ENCODE data around the gene BMP5.

The BMP5 gene

DNA sequence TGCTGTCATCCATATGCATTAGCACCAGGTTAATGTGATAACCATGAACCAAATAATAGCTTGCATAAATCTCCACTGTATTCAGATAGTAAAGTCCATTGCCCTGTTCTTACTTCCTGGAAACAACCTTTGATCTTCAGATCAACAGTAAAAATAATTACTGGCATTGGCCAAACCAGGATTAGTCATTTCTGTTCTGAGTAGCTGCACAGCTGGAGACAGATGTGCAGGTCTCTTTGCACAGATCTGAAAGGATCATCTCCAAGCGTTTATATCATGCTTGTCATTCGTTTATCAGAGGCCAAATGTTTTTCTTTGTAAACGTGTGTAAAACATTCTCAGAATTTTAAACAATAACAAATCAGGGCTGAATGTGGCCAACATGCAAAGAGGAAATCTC lies 162.0 kb downstream of the BMP5 start:
- no peaks in the 10 kb centered on the region for H3K9me3 ChIP-seq (ENCODE audit: control insufficient read depth, insufficient read depth, low read length)
- H3K79me2 ChIP-seq (ENCODE audit: control insufficient read depth, low read length): no peaks in the 10 kb centered on the region
- no peaks in the 10 kb centered on the region for H3K36me3 ChIP-seq (ENCODE audit: control insufficient read depth, low read length)
- no peaks in the 10 kb centered on the region for H3K9me2 ChIP-seq (replicated peaks; ENCODE audit: control insufficient read depth, low read length)
- H3K4me1 ChIP-seq (ENCODE audit: control insufficient read depth, low read length): no peaks in the 10 kb centered on the region
- H3F3A ChIP-seq (ENCODE audit: control insufficient read depth, insufficient read depth): no peaks in the 10 kb centered on the region
- no peaks in the 10 kb centered on the region for H3K27me3 ChIP-seq (ENCODE audit: control insufficient read depth, low read length)
- no peak overlapping the region for H3K27ac ChIP-seq (ENCODE audit: low read depth, low read length)
- H3K4me3 ChIP-seq (ENCODE audit: low read length): no peak overlapping the region
- H4K20me1 ChIP-seq (ENCODE audit: control insufficient read depth, insufficient read depth, low read depth, low read length): no peaks in the 10 kb centered on the region
- no peak overlapping the region for H3K4me2 ChIP-seq (ENCODE audit: low read length)
- TF ChIP-seq, protein P1, sequence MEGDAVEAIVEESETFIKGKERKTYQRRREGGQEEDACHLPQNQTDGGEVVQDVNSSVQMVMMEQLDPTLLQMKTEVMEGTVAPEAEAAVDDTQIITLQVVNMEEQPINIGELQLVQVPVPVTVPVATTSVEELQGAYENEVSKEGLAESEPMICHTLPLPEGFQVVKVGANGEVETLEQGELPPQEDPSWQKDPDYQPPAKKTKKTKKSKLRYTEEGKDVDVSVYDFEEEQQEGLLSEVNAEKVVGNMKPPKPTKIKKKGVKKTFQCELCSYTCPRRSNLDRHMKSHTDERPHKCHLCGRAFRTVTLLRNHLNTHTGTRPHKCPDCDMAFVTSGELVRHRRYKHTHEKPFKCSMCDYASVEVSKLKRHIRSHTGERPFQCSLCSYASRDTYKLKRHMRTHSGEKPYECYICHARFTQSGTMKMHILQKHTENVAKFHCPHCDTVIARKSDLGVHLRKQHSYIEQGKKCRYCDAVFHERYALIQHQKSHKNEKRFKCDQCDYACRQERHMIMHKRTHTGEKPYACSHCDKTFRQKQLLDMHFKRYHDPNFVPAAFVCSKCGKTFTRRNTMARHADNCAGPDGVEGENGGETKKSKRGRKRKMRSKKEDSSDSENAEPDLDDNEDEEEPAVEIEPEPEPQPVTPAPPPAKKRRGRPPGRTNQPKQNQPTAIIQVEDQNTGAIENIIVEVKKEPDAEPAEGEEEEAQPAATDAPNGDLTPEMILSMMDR (IDR thresholded peaks at IDR 0.05; ENCODE audit: low read depth, low read length, poor library complexity, severe bottlenecking): no peak
- TF ChIP-seq EZH2phosphoT487 (IDR thresholded peaks at IDR 0.05; ENCODE audit: borderline replicate concordance, low read length): no peak

DNA sequence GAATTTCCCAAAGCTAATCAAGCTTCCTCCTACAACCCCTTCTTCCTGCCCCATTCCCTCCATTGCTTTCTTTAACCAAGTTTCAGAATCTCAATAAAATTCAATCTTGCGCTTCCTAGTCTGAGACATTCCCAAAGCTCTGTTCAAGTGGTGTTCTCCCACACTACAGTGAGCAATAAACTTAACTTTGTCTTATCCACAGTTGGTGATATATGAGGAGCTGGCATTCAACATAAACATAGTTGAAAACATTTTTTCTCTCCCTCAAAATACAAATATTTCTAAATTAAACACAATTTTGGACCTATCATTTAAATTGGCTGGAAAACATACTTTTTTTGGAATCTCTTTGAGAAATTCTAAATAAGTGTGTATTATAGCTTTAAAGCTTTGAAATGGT lies 166.7 kb downstream of the BMP5 start:
- no peaks in the 10 kb centered on the region for H3K36me3 ChIP-seq (ENCODE audit: control insufficient read depth, low read length)

DNA sequence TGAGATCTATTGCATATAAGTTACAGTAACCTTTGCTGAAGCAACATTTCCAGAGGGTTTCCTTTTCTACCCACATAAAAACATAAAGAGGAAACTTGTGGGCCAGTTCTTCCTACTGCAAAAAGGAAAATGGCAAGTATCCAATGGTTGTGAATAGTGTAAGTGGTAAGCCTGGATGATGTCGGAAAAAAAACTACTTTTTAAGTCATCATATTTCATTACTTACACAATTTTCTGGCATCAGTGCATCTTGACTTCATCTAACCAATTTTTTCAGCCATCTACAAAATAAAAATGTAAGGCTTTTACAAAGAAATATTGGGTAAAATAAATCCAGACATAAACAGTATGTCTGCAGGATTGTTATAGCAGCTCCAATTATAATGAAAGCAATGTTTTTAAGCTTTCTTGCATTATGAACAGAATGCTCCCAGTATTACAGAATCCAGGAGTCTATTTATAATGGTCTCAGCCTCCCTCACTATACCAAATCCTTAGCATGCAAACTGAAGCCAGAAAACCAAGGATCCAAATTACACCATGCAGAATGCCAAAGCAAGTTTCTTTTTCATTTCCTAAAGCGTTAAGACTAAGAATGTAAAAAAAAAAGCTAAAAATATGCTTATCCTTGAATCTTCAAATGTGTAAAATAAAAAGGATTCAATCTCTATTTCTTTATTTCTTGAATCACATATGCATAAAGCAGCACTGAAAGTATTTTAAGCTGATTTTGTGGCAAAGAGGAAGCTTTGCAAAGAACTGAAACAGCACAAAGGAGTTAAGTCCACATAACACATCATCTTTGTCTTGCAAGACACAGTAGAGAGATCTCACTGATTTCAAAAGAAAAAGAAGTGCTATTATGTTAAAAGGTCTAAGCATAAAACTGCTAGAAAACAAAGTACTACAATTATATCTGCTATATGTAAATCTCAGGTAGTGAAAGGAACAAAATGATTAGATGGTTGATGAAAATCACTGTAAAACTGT lies 169.6 kb downstream of the BMP5 start:
- H3K9me3 ChIP-seq (ENCODE audit: control insufficient read depth, insufficient read depth, low read length): no peaks in the 10 kb centered on the region
- TF ChIP-seq, protein P1 (IDR thresholded peaks at IDR 0.05; ENCODE audit: low read depth, low read length, poor library complexity, severe bottlenecking): no peak
- TF ChIP-seq EZH2phosphoT487 (IDR thresholded peaks at IDR 0.05; ENCODE audit: borderline replicate concordance, low read length): no peak
- H3K9me2 ChIP-seq (replicated peaks; ENCODE audit: control insufficient read depth, low read length): no peaks in the 10 kb centered on the region
- no peaks in the 10 kb centered on the region for H3K27me3 ChIP-seq (ENCODE audit: control insufficient read depth, low read length)
- H3K4me2 ChIP-seq (ENCODE audit: low read length): no peak overlapping the region
- H3K4me3 ChIP-seq (ENCODE audit: low read length): no peak overlapping the region
- H3K27ac ChIP-seq (ENCODE audit: low read depth, low read length): no peak overlapping the region
- H3K79me2 ChIP-seq (ENCODE audit: control insufficient read depth, low read length): no peaks in the 10 kb centered on the region
- H3F3A ChIP-seq (ENCODE audit: control insufficient read depth, insufficient read depth): no peaks in the 10 kb centered on the region
- no peaks in the 10 kb centered on the region for H3K4me1 ChIP-seq (ENCODE audit: control insufficient read depth, low read length)
- no peaks in the 10 kb centered on the region for H4K20me1 ChIP-seq (ENCODE audit: control insufficient read depth, insufficient read depth, low read depth, low read length)
- H3K36me3 ChIP-seq (ENCODE audit: control insufficient read depth, low read length): no peaks in the 10 kb centered on the region

More for the DNA sequence above, 166.7 kb downstream of the BMP5 start:
- Histone ChIP-seq H3K4me1 (ENCODE audit: control insufficient read depth, low read length) (no peaks in the 10 kb centered on the region), H3K9me2 (replicated peaks; ENCODE audit: control insufficient read depth, low read length) (no peaks in the 10 kb centered on the region), H3K79me2 (ENCODE audit: control insufficient read depth, low read length) (no peaks in the 10 kb centered on the region), H3F3A (ENCODE audit: control insufficient read depth, insufficient read depth) (no peaks in the 10 kb centered on the region), H3K4me2 (ENCODE audit: low read length) (no peak overlapping the region), H3K27ac (ENCODE audit: low read depth, low read length) (no peak overlapping the region), H3K27me3 (ENCODE audit: control insufficient read depth, low read length) (no peaks in the 10 kb centered on the region), H3K9me3 (ENCODE audit: control insufficient read depth, insufficient read depth, low read length) (no peaks in the 10 kb centered on the region), H4K20me1 (ENCODE audit: control insufficient read depth, insufficient read depth, low read depth, low read length) (no peaks in the 10 kb centered on the region), H3K4me3 (ENCODE audit: low read length) (no peak overlapping the region)
- TF ChIP-seq EZH2phosphoT487 (IDR thresholded peaks at IDR 0.05; ENCODE audit: borderline replicate concordance, low read length): no peak
- TF ChIP-seq, protein P1 (IDR thresholded peaks at IDR 0.05; ENCODE audit: low read depth, low read length, poor library complexity, severe bottlenecking): no peak
